GM12878 (cell line): ENCODE measurements around the gene COTL1. TPM values are rescaled to one million over a fixed set of nuclear protein-coding genes. Genes with fewer than 3 reads are reported as not detected.
A peak's percentile ranks its signal among the peaks of the same experiment; 100 is the strongest.

ENCODE experiments used
- BRCA1 ChIP-seq: IDR thresholded peaks from 2 replicates; pipeline ENCODE4 v1.6.1; 2011; ENCODE audit warnings: low read depth, low read length, improper control_type of control experiment
- CBFB ChIP-seq: IDR thresholded peaks from 2 replicates; pipeline ENCODE4 v1.6.1; 2016; ENCODE audit warnings: antibody characterized with exemption, low read depth
- CBX3 ChIP-seq: fragments of 200-600 bp; sonication (generic); IDR thresholded peaks from 2 replicates; pipeline ENCODE4 v1.6.1; 2016; ENCODE audit warnings: low read depth, borderline replicate concordance
- CREM ChIP-seq: IDR thresholded peaks from 2 replicates; pipeline ENCODE4 v1.6.1; 2014; ENCODE audit warnings: antibody characterized with exemption, low read depth
- HDAC2 ChIP-seq: fragments of 200-600 bp; sonication (generic); IDR thresholded peaks from 2 replicates; pipeline ENCODE4 v1.6.1; 2017
- JUND ChIP-seq: IDR thresholded peaks from 2 replicates; pipeline ENCODE4 v1.6.1; 2012; ENCODE audit warnings: low read depth, mild to moderate bottlenecking, low read length, improper control_type of control experiment, moderate library complexity
- KDM1A ChIP-seq: fragments of 200-600 bp; sonication (generic); IDR thresholded peaks from 2 replicates; pipeline ENCODE4 v1.6.1; 2016; ENCODE audit warnings: borderline replicate concordance
- MTA3 ChIP-seq: IDR thresholded peaks from 2 replicates; pipeline ENCODE4 v1.6.1; 2012; ENCODE audit warnings: low read length, inconsistent platforms, borderline replicate concordance
- NR2F1 ChIP-seq: fragments of 450-650 bp; conservative IDR thresholded peaks from 2 replicates; pipeline ENCODE4 v1.6.1; 2017; ENCODE audit warnings: mild to moderate bottlenecking
- NRF1 ChIP-seq: conservative IDR thresholded peaks from 2 replicates; pipeline ENCODE4 v1.6.1; 2011; ENCODE audit warnings: mild to moderate bottlenecking, low read depth, low read length, improper control_type of control experiment
- POLR2AphosphoS2 ChIP-seq: IDR thresholded peaks from 2 replicates; pipeline ENCODE4 v1.6.1; 2011; ENCODE audit warnings: low read depth, mild to moderate bottlenecking, low read length, improper control_type of control experiment, moderate library complexity
- RAD21 ChIP-seq: IDR thresholded peaks from 2 replicates; pipeline ENCODE4 v1.6.1; 2011; ENCODE audit warnings: mild to moderate bottlenecking, low read depth, low read length, moderate library complexity; ENCODE audit not compliant: insufficient read depth
- RAD51 ChIP-seq: fragments of 450-650 bp; IDR thresholded peaks from 2 replicates; pipeline ENCODE4 v1.6.1; 2016; ENCODE audit warnings: moderate library complexity, mild to moderate bottlenecking, inconsistent platforms
- RELA ChIP-seq: fragments of 450-650 bp; IDR thresholded peaks from 2 replicates; pipeline ENCODE4 v1.8.0; 2014; ENCODE audit warnings: borderline replicate concordance; ENCODE audit not compliant: partially characterized antibody
- RFX5 ChIP-seq: IDR thresholded peaks from 2 replicates; pipeline ENCODE4 v1.6.1; 2011; ENCODE audit warnings: low read depth, low read length, improper control_type of control experiment
- SREBF2 ChIP-seq: IDR thresholded peaks from 2 replicates; pipeline ENCODE4 v1.6.1; 2012; ENCODE audit warnings: mild to moderate bottlenecking, low read length
- STAT1 ChIP-seq: fragments of 450-650 bp; conservative IDR thresholded peaks from 2 replicates; pipeline ENCODE4 v1.6.1; 2014; ENCODE audit warnings: antibody characterized with exemption, mild to moderate bottlenecking
- YBX1 ChIP-seq: fragments of 450-650 bp; IDR thresholded peaks from 2 replicates; pipeline ENCODE4 v1.6.1; 2016; ENCODE audit warnings: antibody characterized with exemption
- ZNF24 ChIP-seq: fragments of 450-650 bp; IDR thresholded peaks from 2 replicates; pipeline ENCODE4 v1.6.1; 2017; ENCODE audit warnings: antibody characterized with exemption, mild to moderate bottlenecking
- polyA plus RNA-seq, 11 experiments: library from polyadenylated mRNA; depleted of rRNA in 4 of 11; unstranded in 6 of 11; stranded (reverse) in 5 of 11; fragments of >200 nt; fragmentation: Nextera tagmentation in 4 of 11; fragmentation: Illumina TruSeq in 1 of 11; extraction: Ambion mirVana in 4 of 11; extraction: Trizol in 1 of 11; gene quantifications; 1 replicate in 1 of 11; 2 replicates in 10 of 11; pipeline versions ENCODE4 v1.2.1 to v1.2.3, GENCODE V29; 2011 to 2016; ENCODE audit warnings: inconsistent platforms in 2 of 11, missing spikeins in 2 of 11, low read depth in 1 of 11
- total RNA-seq, 4 experiments: library from RNA; depleted of rRNA in 3 of 4; stranded (reverse); fragments of >200 nt in 3 of 4; fragmentation: Illumina TruSeq in 1 of 4; extraction: Trizol in 1 of 4; gene quantifications; 2 replicates each; pipeline versions ENCODE4 v1.2.1 to v1.2.3, GENCODE V29; 2013 to 2021
- TF ChIP-seq, protein P1 (sequence below): fragments of 450-650 bp; IDR thresholded peaks from 2 replicates; pipeline ENCODE4 v1.6.1; 2017; ENCODE audit warnings: borderline replicate concordance
- TF ChIP-seq, protein P2 (sequence below): fragments of 450-650 bp; IDR thresholded peaks from 2 replicates; pipeline ENCODE4 v1.6.1; 2018; ENCODE audit warnings: borderline replicate concordance, mild to moderate bottlenecking; ENCODE audit not compliant: partially characterized antibody
- TF ChIP-seq, protein P3 (sequence below): IDR thresholded peaks from 2 replicates; pipeline ENCODE4 v1.6.1; 2012; ENCODE audit warnings: mild to moderate bottlenecking, low read depth, low read length
- TF ChIP-seq, protein P4 (sequence below): fragments of 450-650 bp; IDR thresholded peaks from 2 replicates; pipeline ENCODE4 v1.6.1; 2017; ENCODE audit warnings: low read depth, mild to moderate bottlenecking, moderate library complexity

The COTL1 gene
- total and polyA plus RNA-seq, 10 of the 15 experiments (the other 5 are each of a cell fraction or from before 2014, with no cell fraction given), result 140 to 894 (median 330) TPM

DNA sequence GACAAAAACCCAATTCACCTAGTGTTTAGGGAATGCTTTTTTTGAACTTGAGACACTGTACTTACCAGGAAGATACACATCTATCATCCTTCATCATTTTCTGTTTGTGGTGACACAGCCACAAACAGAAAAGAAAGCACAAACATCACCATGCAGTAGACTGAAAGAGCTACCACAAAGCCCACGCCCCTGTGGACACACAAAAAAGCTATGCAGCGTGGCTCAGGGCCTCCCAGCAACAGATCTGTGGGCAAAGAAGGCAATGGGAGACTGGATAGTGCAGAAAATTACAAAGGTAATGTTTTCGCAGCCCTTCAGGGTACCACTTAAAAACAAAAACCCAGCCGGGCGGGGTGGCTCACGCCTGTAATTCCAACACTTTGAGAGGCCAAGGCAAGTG is 9.6 kb downstream of the COTL1 start (continued):
- TF ChIP-seq CREM (0 out of 2 replicates have a peak, but pooled peaks have one; percentile 6), SREBF2 (no peak), NR2F1 (no peak), HDAC2 (no peak), CBX3 (no peak), POLR2AphosphoS2 (no peak), JUND (no peak), KDM1A (no peak), RELA (no peak), MTA3 (no peak), ZNF24 (no peak), RAD21 (no peak), RFX5 (0 out of 2 replicates have a peak, but pooled peaks have one; percentile 27), RAD51 (0 out of 2 replicates have a peak, but pooled peaks have one; percentile 3), YBX1 (no peak), STAT1 (no peak), CBFB (peak; percentile 63; the same call in 1 of the 2 replicates), BRCA1 (no peak), NRF1 (no peak)
- TF ChIP-seq, protein P1, sequence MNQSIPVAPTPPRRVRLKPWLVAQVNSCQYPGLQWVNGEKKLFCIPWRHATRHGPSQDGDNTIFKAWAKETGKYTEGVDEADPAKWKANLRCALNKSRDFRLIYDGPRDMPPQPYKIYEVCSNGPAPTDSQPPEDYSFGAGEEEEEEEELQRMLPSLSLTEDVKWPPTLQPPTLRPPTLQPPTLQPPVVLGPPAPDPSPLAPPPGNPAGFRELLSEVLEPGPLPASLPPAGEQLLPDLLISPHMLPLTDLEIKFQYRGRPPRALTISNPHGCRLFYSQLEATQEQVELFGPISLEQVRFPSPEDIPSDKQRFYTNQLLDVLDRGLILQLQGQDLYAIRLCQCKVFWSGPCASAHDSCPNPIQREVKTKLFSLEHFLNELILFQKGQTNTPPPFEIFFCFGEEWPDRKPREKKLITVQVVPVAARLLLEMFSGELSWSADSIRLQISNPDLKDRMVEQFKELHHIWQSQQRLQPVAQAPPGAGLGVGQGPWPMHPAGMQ, result no peak
- TF ChIP-seq, protein P2, sequence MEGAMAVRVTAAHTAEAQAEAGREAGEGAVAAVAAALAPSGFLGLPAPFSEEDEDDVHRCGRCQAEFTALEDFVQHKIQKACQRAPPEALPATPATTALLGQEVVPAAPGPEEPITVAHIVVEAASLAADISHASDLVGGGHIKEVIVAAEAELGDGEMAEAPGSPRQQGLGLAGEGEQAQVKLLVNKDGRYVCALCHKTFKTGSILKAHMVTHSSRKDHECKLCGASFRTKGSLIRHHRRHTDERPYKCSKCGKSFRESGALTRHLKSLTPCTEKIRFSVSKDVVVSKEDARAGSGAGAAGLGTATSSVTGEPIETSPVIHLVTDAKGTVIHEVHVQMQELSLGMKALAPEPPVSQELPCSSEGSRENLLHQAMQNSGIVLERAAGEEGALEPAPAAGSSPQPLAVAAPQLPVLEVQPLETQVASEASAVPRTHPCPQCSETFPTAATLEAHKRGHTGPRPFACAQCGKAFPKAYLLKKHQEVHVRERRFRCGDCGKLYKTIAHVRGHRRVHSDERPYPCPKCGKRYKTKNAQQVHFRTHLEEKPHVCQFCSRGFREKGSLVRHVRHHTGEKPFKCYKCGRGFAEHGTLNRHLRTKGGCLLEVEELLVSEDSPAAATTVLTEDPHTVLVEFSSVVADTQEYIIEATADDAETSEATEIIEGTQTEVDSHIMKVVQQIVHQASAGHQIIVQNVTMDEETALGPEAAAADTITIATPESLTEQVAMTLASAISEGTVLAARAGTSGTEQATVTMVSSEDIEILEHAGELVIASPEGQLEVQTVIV, result no peak
- TF ChIP-seq, protein P3, sequence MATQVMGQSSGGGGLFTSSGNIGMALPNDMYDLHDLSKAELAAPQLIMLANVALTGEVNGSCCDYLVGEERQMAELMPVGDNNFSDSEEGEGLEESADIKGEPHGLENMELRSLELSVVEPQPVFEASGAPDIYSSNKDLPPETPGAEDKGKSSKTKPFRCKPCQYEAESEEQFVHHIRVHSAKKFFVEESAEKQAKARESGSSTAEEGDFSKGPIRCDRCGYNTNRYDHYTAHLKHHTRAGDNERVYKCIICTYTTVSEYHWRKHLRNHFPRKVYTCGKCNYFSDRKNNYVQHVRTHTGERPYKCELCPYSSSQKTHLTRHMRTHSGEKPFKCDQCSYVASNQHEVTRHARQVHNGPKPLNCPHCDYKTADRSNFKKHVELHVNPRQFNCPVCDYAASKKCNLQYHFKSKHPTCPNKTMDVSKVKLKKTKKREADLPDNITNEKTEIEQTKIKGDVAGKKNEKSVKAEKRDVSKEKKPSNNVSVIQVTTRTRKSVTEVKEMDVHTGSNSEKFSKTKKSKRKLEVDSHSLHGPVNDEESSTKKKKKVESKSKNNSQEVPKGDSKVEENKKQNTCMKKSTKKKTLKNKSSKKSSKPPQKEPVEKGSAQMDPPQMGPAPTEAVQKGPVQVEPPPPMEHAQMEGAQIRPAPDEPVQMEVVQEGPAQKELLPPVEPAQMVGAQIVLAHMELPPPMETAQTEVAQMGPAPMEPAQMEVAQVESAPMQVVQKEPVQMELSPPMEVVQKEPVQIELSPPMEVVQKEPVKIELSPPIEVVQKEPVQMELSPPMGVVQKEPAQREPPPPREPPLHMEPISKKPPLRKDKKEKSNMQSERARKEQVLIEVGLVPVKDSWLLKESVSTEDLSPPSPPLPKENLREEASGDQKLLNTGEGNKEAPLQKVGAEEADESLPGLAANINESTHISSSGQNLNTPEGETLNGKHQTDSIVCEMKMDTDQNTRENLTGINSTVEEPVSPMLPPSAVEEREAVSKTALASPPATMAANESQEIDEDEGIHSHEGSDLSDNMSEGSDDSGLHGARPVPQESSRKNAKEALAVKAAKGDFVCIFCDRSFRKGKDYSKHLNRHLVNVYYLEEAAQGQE, result no peak
- TF ChIP-seq, protein P4, sequence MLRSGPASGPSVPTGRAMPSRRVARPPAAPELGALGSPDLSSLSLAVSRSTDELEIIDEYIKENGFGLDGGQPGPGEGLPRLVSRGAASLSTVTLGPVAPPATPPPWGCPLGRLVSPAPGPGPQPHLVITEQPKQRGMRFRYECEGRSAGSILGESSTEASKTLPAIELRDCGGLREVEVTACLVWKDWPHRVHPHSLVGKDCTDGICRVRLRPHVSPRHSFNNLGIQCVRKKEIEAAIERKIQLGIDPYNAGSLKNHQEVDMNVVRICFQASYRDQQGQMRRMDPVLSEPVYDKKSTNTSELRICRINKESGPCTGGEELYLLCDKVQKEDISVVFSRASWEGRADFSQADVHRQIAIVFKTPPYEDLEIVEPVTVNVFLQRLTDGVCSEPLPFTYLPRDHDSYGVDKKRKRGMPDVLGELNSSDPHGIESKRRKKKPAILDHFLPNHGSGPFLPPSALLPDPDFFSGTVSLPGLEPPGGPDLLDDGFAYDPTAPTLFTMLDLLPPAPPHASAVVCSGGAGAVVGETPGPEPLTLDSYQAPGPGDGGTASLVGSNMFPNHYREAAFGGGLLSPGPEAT, result no peak
- TF ChIP-seq, all 136 proteins: peak for 4
